ENCODE measurements around the gene FBRS.

DNA sequence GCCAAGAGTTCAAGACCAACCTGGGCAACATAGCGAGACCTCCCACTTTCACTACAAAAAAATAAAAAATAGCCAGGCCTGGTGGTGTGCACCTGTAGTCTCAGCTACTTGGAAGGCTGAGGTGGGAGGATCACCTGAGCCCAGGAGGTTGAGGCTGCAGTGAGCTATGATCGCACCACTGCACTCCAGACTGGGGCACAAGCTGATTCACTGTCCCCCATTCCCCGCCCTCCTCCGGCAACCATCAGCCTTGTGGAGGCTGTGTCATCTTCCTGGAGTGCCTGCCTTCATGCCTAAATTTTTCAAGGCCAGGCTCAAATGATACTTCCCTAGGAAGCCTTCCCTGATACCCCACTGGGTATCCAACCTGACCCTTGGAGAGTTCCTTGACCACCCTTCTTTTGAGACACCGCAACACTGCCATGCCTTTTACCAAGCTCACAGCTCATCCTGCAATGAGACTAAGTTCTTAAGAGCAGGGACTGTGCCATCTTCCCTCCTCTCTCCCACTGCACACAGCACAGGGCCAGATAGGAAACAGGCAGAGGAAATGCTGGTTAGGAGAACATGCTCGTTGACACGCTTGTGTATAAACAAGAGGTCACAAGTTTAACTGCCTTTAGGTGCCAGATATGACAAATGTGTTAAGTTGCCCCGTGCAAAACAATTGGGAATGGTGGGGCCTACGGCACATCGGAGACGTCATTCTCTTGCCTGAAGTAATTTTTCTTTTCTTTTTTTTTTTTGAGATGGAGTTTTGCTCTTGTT, 36.9 kb downstream of the FBRS start:
- TF ChIP-seq, protein P1, sequence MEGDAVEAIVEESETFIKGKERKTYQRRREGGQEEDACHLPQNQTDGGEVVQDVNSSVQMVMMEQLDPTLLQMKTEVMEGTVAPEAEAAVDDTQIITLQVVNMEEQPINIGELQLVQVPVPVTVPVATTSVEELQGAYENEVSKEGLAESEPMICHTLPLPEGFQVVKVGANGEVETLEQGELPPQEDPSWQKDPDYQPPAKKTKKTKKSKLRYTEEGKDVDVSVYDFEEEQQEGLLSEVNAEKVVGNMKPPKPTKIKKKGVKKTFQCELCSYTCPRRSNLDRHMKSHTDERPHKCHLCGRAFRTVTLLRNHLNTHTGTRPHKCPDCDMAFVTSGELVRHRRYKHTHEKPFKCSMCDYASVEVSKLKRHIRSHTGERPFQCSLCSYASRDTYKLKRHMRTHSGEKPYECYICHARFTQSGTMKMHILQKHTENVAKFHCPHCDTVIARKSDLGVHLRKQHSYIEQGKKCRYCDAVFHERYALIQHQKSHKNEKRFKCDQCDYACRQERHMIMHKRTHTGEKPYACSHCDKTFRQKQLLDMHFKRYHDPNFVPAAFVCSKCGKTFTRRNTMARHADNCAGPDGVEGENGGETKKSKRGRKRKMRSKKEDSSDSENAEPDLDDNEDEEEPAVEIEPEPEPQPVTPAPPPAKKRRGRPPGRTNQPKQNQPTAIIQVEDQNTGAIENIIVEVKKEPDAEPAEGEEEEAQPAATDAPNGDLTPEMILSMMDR (conservative IDR thresholded peaks at IDR 0.05 in 1 of 2, IDR thresholded peaks at IDR 0.05 in 1 of 2; ENCODE audit: low read depth in 1 of 2, low read length in 2 of 2), result no peak
- no peak for TF ChIP-seq EZH2 (IDR thresholded peaks at IDR 0.05; ENCODE audit: low read length, missing control alignments)

Measured in fibroblast of lung (primary cell).